ENCODE data around the gene AFF3. TPM values are rescaled to one million over a fixed set of nuclear protein-coding genes. Genes with fewer than 3 reads are reported as not detected.
A peak's percentile ranks its signal among the peaks of the same experiment; 100 is the strongest.

Gene AFF3
- total and polyA plus RNA-seq, 2 of the 4 experiments (the other 2 are of a cell fraction): 12.9 to 14.3 TPM

GRCh38 chr2:100002059-100002458 lies 140.3 kb downstream of the AFF3 start:
- H3K27me3 ChIP-seq (ENCODE audit: control insufficient read depth, insufficient read depth, low read length): no peaks in the 10 kb centered on the region
- no peak overlapping the region for H3K4me3 ChIP-seq (ENCODE audit: insufficient read depth, low read depth, low read length)
- peak overlapping the region; percentile 27; the same call in 1 of the 2 replicates for H3K27ac ChIP-seq (ENCODE audit: insufficient read depth, low read length)
- H2BK15ac ChIP-seq (ENCODE audit: low read depth, low read length): peak overlapping the region; percentile 17; the same call in 1 of the 3 replicates
- WGBS, 2 experiments (ENCODE audit: extremely low coverage in 2 of 2, insufficient read length in 1 of 2): no CpG with 5 or more reads among the region's 6 CpGs
- H2AFZ ChIP-seq (replicated peaks; ENCODE audit: low read length, poor library complexity): no peak overlapping the region
- no peaks in the 10 kb centered on the region for H4K20me1 ChIP-seq (ENCODE audit: insufficient read depth, low read length)
- no peak overlapping the region for H4K91ac ChIP-seq (ENCODE audit: insufficient read depth, low read depth, low read length)
- TF ChIP-seq CEBPB (IDR thresholded peaks at IDR 0.05; ENCODE audit: low read depth, low read length) (no peak), USF2 (IDR thresholded peaks at IDR 0.05; ENCODE audit: low read depth, low read length) (no peak), ELK1 (IDR thresholded peaks at IDR 0.05; ENCODE audit: borderline replicate concordance, low read depth, low read length) (no peak)
- no TSS peak for BruUV-seq (replicated peaks)
- H2AK5ac ChIP-seq (ENCODE audit: low read depth, low read length): peak overlapping the region; percentile 56; the same call in 1 of the 2 replicates
- ChIA-PET CTCF (no interaction called here), POLR2A (ENCODE audit: unreplicated experiment) (no interaction called here)
- no peak overlapping the region for H2BK5ac ChIP-seq (ENCODE audit: low read depth, low read length, poor library complexity, severe bottlenecking)
- H3K79me1 ChIP-seq (ENCODE audit: low read depth in 1 of 2, low read length in 2 of 2): peaks cover 15 to 34% of the 10 kb centered on the region in 2 experiments; a peak in 2 of 4 replicates
- H3K18ac ChIP-seq (ENCODE audit: low read depth, low read length): no peak overlapping the region
- intact Hi-C loops (cut with micrococcal nuclease) (no loop called here), dilution Hi-C loops (cut with HindIII; ENCODE audit: low sequenced_read_pairs, unreplicated experiment) (no loop called here), in situ Hi-C loops (cut with MboI; ENCODE audit: low sequenced_read_pairs) (no loop called here)
- H2AK9ac ChIP-seq (replicated peaks; ENCODE audit: low read depth, low read length, poor library complexity): no peak overlapping the region
- H2BK20ac ChIP-seq (ENCODE audit: low read depth, low read length): no peak overlapping the region
- no peak for DNase-seq
- H3K4me1 ChIP-seq (ENCODE audit: control insufficient read depth, insufficient read depth, low read length): peaks cover 10% of the 10 kb centered on the region
- H3K4ac ChIP-seq (ENCODE audit: low read depth, low read length): no peak overlapping the region; the same call in 1 of the 2 replicates
- H3K9me3 ChIP-seq (ENCODE audit: control insufficient read depth, insufficient read depth, low read length): no peaks in the 10 kb centered on the region
- H3K9me1 ChIP-seq (ENCODE audit: insufficient read depth, low read length): peaks cover 15% of the 10 kb centered on the region
- peak overlapping the region; percentile 63; the same call in 1 of the 2 replicates for H4K5ac ChIP-seq (ENCODE audit: low read depth, low read length)
- ATAC-seq (ENCODE audit: low read depth): no peak
- no peak overlapping the region for H3K56ac ChIP-seq (ENCODE audit: extremely low read depth, insufficient read depth, low read length)
- no peak overlapping the region for H3K9ac ChIP-seq (ENCODE audit: low read depth, low read length)
- no peak overlapping the region for H2BK120ac ChIP-seq (ENCODE audit: low read depth, low read length)
- no peak overlapping the region for H4K8ac ChIP-seq (ENCODE audit: low read depth in 2 of 2, low read length in 2 of 2)
- H3K4me2 ChIP-seq (ENCODE audit: low read depth, low read length): no peak overlapping the region
- no peak overlapping the region for H3K23ac ChIP-seq (ENCODE audit: low read depth, low read length)
- H3K14ac ChIP-seq (replicated peaks; ENCODE audit: low read depth, low read length): no peak overlapping the region
- H3K36me3 ChIP-seq (ENCODE audit: control insufficient read depth, insufficient read depth, low read length): peaks cover 34% of the 10 kb centered on the region

Data from IMR-90 (cell line).